ENCODE results near the gene LMF1. TPM values are rescaled to one million over a fixed set of nuclear protein-coding genes. Genes with fewer than 3 reads are reported as not detected.

LMF1 gene
- total and polyA plus RNA-seq, 2 of the 8 experiments (the other 6 are each of a cell fraction or from before 2014, with no cell fraction given): 3.5 to 9.1 TPM

- WGBS, 2 experiments (ENCODE audit: extremely low coverage in 1 of 2, insufficient coverage in 1 of 2, insufficient read length in 1 of 2, insufficient replicate concordance in 2 of 2, low coverage in 1 of 2, low lambda C conversion rate in 2 of 2, missing lambda C conversion rate in 1 of 2): 91% methylated on average over 19 of the region's 20 CpGs; no CpG with 5 or more reads in 1 of the 2 experiments
- Histone ChIP-seq H2AFZ (ENCODE audit: low read length) (no peak overlapping the region), H3K9ac (replicated peaks in 1 of 4; ENCODE audit: extremely low read depth in 1 of 4, low read depth in 3 of 4, low read length in 3 of 4) (no peak overlapping the region), H3K79me1 (ENCODE audit: low read depth, low read length) (no peaks in the 10 kb centered on the region), H2BK20ac (ENCODE audit: low read length) (no peak overlapping the region), H2BK12ac (ENCODE audit: low read depth, low read length) (no peak overlapping the region), H4K20me1 (replicated peaks in 1 of 2; ENCODE audit: control insufficient read depth in 1 of 2, insufficient read depth in 2 of 2, low read length in 2 of 2) (no peaks in the 10 kb centered on the region), H3K23ac (ENCODE audit: insufficient read length) (no peak overlapping the region), H4K5ac (ENCODE audit: insufficient read length, low read depth, low read length) (no peak overlapping the region), H3K27ac (ENCODE audit: low read depth, low read length) (no peak overlapping the region), H3K14ac (ENCODE audit: insufficient read length) (no peak overlapping the region), H3K27me3 (replicated peaks in 1 of 4; ENCODE audit: control insufficient read depth in 3 of 4, extremely low read depth in 1 of 4, insufficient read depth in 3 of 4, low read length in 3 of 4) (no peaks in the 10 kb centered on the region), H3K18ac (ENCODE audit: extremely low read depth, low read length) (no peak overlapping the region), H2AK5ac (ENCODE audit: low read depth, low read length) (no peak overlapping the region), H3K4me2 (ENCODE audit: insufficient read depth in 1 of 2, low read depth in 2 of 2, low read length in 2 of 2) (no peak overlapping the region), H3K36me3 (ENCODE audit: control insufficient read depth in 2 of 4, insufficient read depth in 4 of 4, low read length in 3 of 4) (no peaks in the 10 kb centered on the region), H3K79me2 (ENCODE audit: control insufficient read depth in 1 of 2, insufficient read depth in 2 of 2, low read length in 2 of 2) (no peaks in the 10 kb centered on the region), H4K91ac (replicated peaks; ENCODE audit: insufficient read length, low read length) (no peak overlapping the region), H3K4me1 (replicated peaks in 1 of 4; ENCODE audit: control insufficient read depth in 3 of 4, insufficient read depth in 4 of 4, low read length in 3 of 4) (no peaks in the 10 kb centered on the region), H3K4me3 (ENCODE audit: extremely low read depth in 1 of 4, insufficient read depth in 2 of 4, low read depth in 3 of 4, low read length in 4 of 4) (no peak overlapping the region), H3K9me3 (ENCODE audit: insufficient read depth in 2 of 2, low read depth in 1 of 2, low read length in 1 of 2) (peaks cover 0 to 32% of the 10 kb centered on the region in 2 experiments; a peak in 3 of 4 replicates), H2BK5ac (ENCODE audit: low read depth, low read length) (no peak overlapping the region), H4K8ac (ENCODE audit: extremely low read depth, insufficient read depth, low read length) (no peak overlapping the region), H2BK120ac (replicated peaks; ENCODE audit: low read depth, low read length) (no peak overlapping the region), H3K4ac (replicated peaks; ENCODE audit: insufficient read length, low read depth, low read length) (no peak overlapping the region), H3K23me2 (ENCODE audit: low read depth, low read length) (no peaks in the 10 kb centered on the region), H2BK15ac (ENCODE audit: low read length) (no peak overlapping the region), H3K56ac (replicated peaks; ENCODE audit: insufficient read length, low read depth, low read length) (no peak overlapping the region)
- POLR2A ChIA-PET (ENCODE audit: partially characterized antibody): no interaction called here
- CTCF ChIA-PET (ENCODE audit: partially characterized antibody): no interaction called here
- FAIRE-seq: no peak
- no peak for DNase-seq (ENCODE audit: low read depth in 1 of 2, low spot score in 2 of 2)
- TF ChIP-seq EGR1 (IDR thresholded peaks at IDR 0.05; ENCODE audit: borderline replicate concordance, low read depth, low read length): no peak
- no peak for TF ChIP-seq SRF (IDR thresholded peaks at IDR 0.05; ENCODE audit: low read depth, low read length)
- no peak for TF ChIP-seq MAFK (IDR thresholded peaks at IDR 0.05; ENCODE audit: low read depth, low read length)
Measured at GRCh38 chr16:910181-910580, 60.6 kb downstream of the LMF1 start.

All from H1 (cell line).